Stimulated activated naive CD8-positive, alpha-beta T cell treated with anti-CD3 and anti-CD28 coated beads, Interleukin-15, Interleukin-2, amounts not matched to agents 100 ng/mL and 50 ng/mL, for 24 hours (primary cell): ENCODE data around the gene NELL1.

Source experiments
- H3K27ac Mint-ChIP-seq: one replicate; pipeline ENCODE4 v1.8.0; 2021; ENCODE audit warnings: mild to moderate bottlenecking, mixed read lengths
- H3K27me3 Mint-ChIP-seq: one replicate; pipeline ENCODE4 v1.8.0; 2021; ENCODE audit warnings: mixed read lengths
- H3K36me3 Mint-ChIP-seq: one replicate; pipeline ENCODE4 v1.8.0; 2021; ENCODE audit warnings: low read depth, mixed read lengths
- H3K4me1 Mint-ChIP-seq: one replicate; pipeline ENCODE4 v1.8.0; 2021; ENCODE audit warnings: low read depth, mixed read lengths
- H3K4me3 Mint-ChIP-seq: one replicate; pipeline ENCODE4 v1.8.0; 2021; ENCODE audit warnings: mild to moderate bottlenecking, mixed read lengths
- H3K9me3 Mint-ChIP-seq: one replicate; pipeline ENCODE4 v1.8.0; 2021; ENCODE audit warnings: mixed read lengths

Gene NELL1

GRCh38 chr11:21566521-21567117 is 897.2 kb downstream of the NELL1 start:
- Mint-ChIP-seq H3K36me3 (no peaks in the 10 kb centered on the region), H3K27me3 (no peaks in the 10 kb centered on the region), H3K27ac (no peak overlapping the region), H3K4me3 (no peak overlapping the region), H3K4me1 (no peaks in the 10 kb centered on the region), H3K9me3 (peaks cover 4% of the 10 kb centered on the region)

DNA sequence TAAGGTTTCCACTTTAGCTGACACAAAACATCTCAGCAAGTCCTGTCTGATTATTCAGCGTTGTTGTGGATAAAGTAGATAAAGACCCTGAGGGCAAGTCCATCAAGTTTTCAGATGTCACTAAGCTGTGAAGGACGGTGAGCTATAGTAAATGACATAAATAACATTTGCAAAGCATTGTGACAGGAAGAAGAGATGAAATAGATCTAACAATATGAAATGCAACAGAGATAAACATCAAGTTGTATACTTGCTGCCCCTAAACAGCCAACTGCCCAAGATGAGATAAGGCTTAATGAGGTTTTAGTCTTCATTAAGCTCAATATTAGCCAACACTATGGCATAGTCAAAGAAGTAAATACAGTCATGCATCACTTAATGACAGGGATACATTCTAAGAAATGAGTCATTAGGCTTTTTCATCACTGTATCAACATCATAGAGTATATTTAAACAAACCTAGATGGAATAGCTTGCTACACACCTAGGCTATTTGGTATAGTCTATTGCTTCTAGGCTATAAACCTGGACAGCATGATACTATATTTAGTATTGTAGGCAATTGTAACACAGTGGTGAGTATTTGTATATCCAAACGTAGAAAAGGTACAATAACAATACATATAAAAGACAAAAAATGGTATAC is 898.4 kb downstream of the NELL1 start:
- no peaks in the 10 kb centered on the region for H3K27me3 Mint-ChIP-seq
- no peak overlapping the region for H3K27ac Mint-ChIP-seq
- peaks cover 4% of the 10 kb centered on the region for H3K9me3 Mint-ChIP-seq
- no peaks in the 10 kb centered on the region for H3K4me1 Mint-ChIP-seq
- H3K36me3 Mint-ChIP-seq, result no peaks in the 10 kb centered on the region
- H3K4me3 Mint-ChIP-seq, result no peak overlapping the region

- H3K27me3 Mint-ChIP-seq, result no peaks in the 10 kb centered on the region
- no peaks in the 10 kb centered on the region for H3K9me3 Mint-ChIP-seq
- H3K36me3 Mint-ChIP-seq, result no peaks in the 10 kb centered on the region
- H3K4me3 Mint-ChIP-seq, result no peak overlapping the region
- no peak overlapping the region for H3K27ac Mint-ChIP-seq
- H3K4me1 Mint-ChIP-seq, result no peaks in the 10 kb centered on the region
Measured at GRCh38 chr11:21572210-21572609, 902.8 kb downstream of the NELL1 start.

DNA sequence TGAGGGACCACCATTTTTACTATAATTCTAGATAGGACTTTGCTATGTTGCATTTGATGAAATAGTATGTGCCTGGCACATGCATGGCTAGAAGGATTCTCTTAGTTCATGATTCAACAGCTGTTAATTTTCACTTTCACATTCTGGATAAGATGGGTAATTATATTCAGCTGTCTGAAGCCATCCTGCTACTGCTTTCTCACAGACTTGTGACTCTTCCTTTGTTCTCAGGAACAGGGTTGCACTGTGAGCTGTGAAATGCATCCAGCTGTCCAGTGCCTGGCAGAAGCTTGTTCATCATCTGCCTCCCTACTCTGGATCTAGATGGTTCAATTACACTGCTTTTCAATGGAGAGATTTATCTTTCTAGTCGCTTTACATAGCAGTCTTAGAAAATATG is 913.4 kb downstream of the NELL1 start:
- Mint-ChIP-seq H3K9me3 (peaks cover 12% of the 10 kb centered on the region), H3K27me3 (no peaks in the 10 kb centered on the region), H3K36me3 (no peaks in the 10 kb centered on the region), H3K27ac (no peak overlapping the region), H3K4me3 (no peak overlapping the region), H3K4me1 (no peaks in the 10 kb centered on the region)

GRCh38 chr11:21588754-21589153 is 919.4 kb downstream of the NELL1 start:
- Mint-ChIP-seq H3K4me1 (no peaks in the 10 kb centered on the region), H3K4me3 (no peak overlapping the region), H3K9me3 (no peaks in the 10 kb centered on the region), H3K27ac (no peak overlapping the region), H3K27me3 (no peaks in the 10 kb centered on the region), H3K36me3 (no peaks in the 10 kb centered on the region)

DNA sequence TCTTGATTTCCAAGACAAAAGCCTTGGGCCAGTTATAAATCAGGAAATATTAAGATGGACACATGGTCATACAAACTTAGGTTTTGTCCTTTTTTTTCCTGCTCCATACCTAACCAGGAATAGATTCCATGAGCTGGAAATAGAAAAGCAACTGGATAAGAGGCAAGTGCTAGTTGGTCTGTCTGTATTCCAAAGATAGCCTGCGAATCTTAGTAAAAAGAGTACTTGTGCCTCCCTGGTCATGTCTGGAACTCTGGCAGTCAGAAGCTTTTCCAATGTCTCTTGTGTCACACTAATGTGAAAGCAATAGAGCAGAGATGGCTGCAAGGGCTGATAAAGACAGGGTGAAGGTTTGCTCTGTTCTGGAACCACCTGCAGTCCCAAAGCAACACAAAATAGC is 933.3 kb downstream of the NELL1 start:
- no peak overlapping the region for H3K27ac Mint-ChIP-seq

DNA sequence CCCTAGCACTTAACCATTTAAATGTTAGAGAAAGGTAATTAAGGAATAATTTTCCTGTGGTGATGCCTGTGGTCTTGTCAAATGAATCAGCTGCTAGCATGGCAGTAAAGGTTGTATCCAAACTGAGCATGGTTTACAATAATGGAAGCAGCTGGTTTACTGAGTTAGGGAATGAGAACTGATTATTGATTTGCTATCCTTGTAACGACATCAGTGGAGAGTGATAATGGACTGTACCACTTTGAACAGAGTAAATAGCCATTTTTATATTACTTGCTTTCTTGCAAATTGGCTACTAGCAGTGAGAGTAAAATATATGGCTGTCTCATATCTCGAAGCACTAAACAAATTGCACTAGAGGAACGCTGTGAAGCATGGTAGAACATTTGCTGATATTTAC is 934.5 kb downstream of the NELL1 start:
- Mint-ChIP-seq H3K9me3 (peaks cover 4% of the 10 kb centered on the region), H3K4me3 (no peak overlapping the region), H3K27ac (no peak overlapping the region), H3K4me1 (no peaks in the 10 kb centered on the region), H3K36me3 (no peaks in the 10 kb centered on the region), H3K27me3 (no peaks in the 10 kb centered on the region)

More for the DNA sequence above, 933.3 kb downstream of the NELL1 start:
- H3K27me3 Mint-ChIP-seq, result no peaks in the 10 kb centered on the region
- H3K4me1 Mint-ChIP-seq, result no peaks in the 10 kb centered on the region
- peaks cover 4% of the 10 kb centered on the region for H3K9me3 Mint-ChIP-seq
- no peak overlapping the region for H3K4me3 Mint-ChIP-seq
- no peaks in the 10 kb centered on the region for H3K36me3 Mint-ChIP-seq

DNA sequence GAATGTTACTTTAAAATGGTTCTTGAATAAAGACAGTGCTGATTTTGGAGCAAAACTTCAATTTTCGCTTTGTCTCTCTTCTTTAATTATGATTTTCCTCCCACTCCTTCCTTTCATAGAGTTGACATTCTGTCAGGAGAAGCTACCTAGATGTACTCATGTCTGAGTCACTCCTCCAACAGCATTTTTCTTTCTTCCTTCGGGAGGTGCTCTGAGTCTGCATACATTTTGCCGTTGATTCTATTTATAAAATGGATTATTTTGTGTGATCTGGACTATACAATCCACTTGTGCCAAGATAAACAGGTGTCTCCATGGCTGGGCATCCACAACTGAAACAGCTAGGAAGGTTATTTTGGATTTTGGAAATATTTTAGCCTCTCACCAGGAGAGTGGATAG is 935.2 kb downstream of the NELL1 start:
- Mint-ChIP-seq H3K9me3 (peaks cover 4% of the 10 kb centered on the region), H3K36me3 (no peaks in the 10 kb centered on the region), H3K4me1 (no peaks in the 10 kb centered on the region), H3K4me3 (no peak overlapping the region), H3K27ac (no peak overlapping the region), H3K27me3 (no peaks in the 10 kb centered on the region)

GRCh38 chr11:21612326-21612725 is 942.9 kb downstream of the NELL1 start:
- no peak overlapping the region for H3K4me3 Mint-ChIP-seq
- H3K9me3 Mint-ChIP-seq, result no peaks in the 10 kb centered on the region
- no peaks in the 10 kb centered on the region for H3K36me3 Mint-ChIP-seq
- H3K27me3 Mint-ChIP-seq, result no peaks in the 10 kb centered on the region
- no peak overlapping the region for H3K27ac Mint-ChIP-seq
- H3K4me1 Mint-ChIP-seq, result no peaks in the 10 kb centered on the region

GRCh38 chr11:21614961-21615360 is 945.6 kb downstream of the NELL1 start:
- Mint-ChIP-seq H3K27ac (no peak overlapping the region), H3K4me1 (no peaks in the 10 kb centered on the region), H3K4me3 (no peak overlapping the region), H3K36me3 (no peaks in the 10 kb centered on the region), H3K9me3 (peaks cover 4% of the 10 kb centered on the region), H3K27me3 (no peaks in the 10 kb centered on the region)

DNA sequence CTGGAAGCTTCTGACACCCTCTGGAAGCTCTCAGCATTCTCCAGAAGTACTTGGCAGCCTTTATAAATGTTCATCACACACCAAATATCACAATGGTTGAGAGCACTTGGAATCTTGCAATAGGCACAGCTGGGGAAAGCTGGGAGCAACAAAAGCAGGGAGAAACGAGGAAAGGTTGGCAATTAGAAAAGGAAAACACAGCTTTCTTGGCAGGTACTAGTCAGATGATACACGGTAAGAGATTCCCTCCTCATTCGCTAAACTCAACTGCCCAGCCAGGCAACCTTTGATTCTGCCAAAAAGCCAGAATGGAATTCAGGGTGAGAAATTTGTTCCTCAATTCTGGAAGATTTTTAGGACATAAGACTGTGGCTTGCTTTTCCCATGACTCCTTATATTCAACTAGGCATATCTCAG is 946.6 kb downstream of the NELL1 start:
- H3K27ac Mint-ChIP-seq, result no peak overlapping the region
- H3K4me3 Mint-ChIP-seq, result no peak overlapping the region
- H3K36me3 Mint-ChIP-seq, result no peaks in the 10 kb centered on the region
- no peaks in the 10 kb centered on the region for H3K4me1 Mint-ChIP-seq
- no peaks in the 10 kb centered on the region for H3K27me3 Mint-ChIP-seq
- H3K9me3 Mint-ChIP-seq, result peaks cover 4% of the 10 kb centered on the region

GRCh38 chr11:21622566-21622965 is 953.2 kb downstream of the NELL1 start:
- no peaks in the 10 kb centered on the region for H3K36me3 Mint-ChIP-seq
- H3K27me3 Mint-ChIP-seq, result no peaks in the 10 kb centered on the region
- H3K4me3 Mint-ChIP-seq, result no peak overlapping the region
- peaks cover 4% of the 10 kb centered on the region for H3K9me3 Mint-ChIP-seq
- H3K4me1 Mint-ChIP-seq, result no peaks in the 10 kb centered on the region
- H3K27ac Mint-ChIP-seq, result no peak overlapping the region

- Mint-ChIP-seq H3K36me3 (no peaks in the 10 kb centered on the region), H3K9me3 (peaks cover 4% of the 10 kb centered on the region)
Measured at GRCh38 chr11:21622995-21623394, 953.6 kb downstream of the NELL1 start.

More at GRCh38 chr11:21622995-21623394, 953.6 kb downstream of the NELL1 start:
- H3K27ac Mint-ChIP-seq, result no peak overlapping the region
- H3K27me3 Mint-ChIP-seq, result no peaks in the 10 kb centered on the region
- no peaks in the 10 kb centered on the region for H3K4me1 Mint-ChIP-seq
- no peak overlapping the region for H3K4me3 Mint-ChIP-seq
